Measurements from ENCODE around the gene GMDS. TPM values are rescaled to one million over a fixed set of nuclear protein-coding genes. Genes with fewer than 3 reads are reported as not detected.

The GMDS gene
- total RNA-seq, 2 experiments from 2014 or later = 36.6 to 42.8 TPM

DNA sequence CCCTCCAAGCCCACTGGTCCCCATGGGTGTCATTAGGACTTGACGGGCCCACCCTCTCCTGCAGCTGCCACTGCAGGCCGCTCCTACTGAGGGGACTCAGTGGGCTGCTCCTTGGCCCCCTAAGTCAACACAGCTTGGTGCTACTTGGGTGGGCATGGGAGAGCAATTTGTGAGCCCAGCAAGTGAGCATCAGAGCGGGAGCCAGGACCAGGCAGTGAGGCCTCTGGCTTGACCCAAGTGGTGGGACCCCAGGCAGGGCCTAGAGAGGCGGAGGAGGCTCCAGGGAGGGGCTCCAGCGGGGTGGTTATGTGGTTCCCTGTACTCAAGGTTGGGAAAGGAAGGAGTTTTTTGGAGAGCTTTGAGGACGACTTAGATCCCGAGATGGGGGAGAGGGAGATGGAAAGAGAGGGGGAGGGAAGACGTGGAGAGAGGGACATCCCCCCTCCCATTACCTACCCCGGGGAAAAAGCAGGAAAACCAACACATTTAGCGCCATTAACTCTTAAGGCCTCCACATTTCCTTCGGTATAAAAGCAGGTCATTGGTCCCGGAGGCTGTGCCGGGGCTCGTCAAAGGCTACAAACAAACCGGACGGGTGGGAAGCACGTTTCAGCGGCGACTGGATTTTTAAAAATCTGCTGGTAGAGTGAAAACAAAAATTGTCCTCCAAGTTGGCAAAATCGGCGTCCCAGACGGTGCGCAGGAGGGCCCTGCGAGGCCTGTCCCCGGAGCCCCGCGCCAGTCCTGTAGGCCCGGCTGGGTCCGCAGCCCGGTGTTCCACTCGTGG lies 626.9 kb downstream of the GMDS start:
- H3K27me3 Mint-ChIP-seq = peaks cover 59% of the 10 kb centered on the region
- ChIA-PET POLR2A (no interaction called here), CTCF (interaction anchor here (1.9 kb wide), 1 partner anchor 8 kb away, joined by 7 read pairs; no protein-coding TSS in a partner anchor)
- H3K4me1 Mint-ChIP-seq (ENCODE audit: low read depth) = no peaks in the 10 kb centered on the region
- intact Hi-C loops (cut with micrococcal nuclease) = no loop called here
- DNase-seq (no peak), ATAC-seq (no peak)
- no peak overlapping the region for H3K27ac Mint-ChIP-seq
- H3K4me3 Mint-ChIP-seq = no peak overlapping the region
- peaks cover 15% of the 10 kb centered on the region for H3K36me3 Mint-ChIP-seq (ENCODE audit: low read depth)
- TF ChIP-seq, protein P1, sequence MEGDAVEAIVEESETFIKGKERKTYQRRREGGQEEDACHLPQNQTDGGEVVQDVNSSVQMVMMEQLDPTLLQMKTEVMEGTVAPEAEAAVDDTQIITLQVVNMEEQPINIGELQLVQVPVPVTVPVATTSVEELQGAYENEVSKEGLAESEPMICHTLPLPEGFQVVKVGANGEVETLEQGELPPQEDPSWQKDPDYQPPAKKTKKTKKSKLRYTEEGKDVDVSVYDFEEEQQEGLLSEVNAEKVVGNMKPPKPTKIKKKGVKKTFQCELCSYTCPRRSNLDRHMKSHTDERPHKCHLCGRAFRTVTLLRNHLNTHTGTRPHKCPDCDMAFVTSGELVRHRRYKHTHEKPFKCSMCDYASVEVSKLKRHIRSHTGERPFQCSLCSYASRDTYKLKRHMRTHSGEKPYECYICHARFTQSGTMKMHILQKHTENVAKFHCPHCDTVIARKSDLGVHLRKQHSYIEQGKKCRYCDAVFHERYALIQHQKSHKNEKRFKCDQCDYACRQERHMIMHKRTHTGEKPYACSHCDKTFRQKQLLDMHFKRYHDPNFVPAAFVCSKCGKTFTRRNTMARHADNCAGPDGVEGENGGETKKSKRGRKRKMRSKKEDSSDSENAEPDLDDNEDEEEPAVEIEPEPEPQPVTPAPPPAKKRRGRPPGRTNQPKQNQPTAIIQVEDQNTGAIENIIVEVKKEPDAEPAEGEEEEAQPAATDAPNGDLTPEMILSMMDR (IDR thresholded peaks at IDR 0.05) = no peak
- no peaks in the 10 kb centered on the region for H3K9me3 Mint-ChIP-seq

- no peak overlapping the region for H3K27ac Mint-ChIP-seq
These were observed 627.7 kb downstream of the GMDS start for GRCh38 chr6:1617466-1618310.

DNA sequence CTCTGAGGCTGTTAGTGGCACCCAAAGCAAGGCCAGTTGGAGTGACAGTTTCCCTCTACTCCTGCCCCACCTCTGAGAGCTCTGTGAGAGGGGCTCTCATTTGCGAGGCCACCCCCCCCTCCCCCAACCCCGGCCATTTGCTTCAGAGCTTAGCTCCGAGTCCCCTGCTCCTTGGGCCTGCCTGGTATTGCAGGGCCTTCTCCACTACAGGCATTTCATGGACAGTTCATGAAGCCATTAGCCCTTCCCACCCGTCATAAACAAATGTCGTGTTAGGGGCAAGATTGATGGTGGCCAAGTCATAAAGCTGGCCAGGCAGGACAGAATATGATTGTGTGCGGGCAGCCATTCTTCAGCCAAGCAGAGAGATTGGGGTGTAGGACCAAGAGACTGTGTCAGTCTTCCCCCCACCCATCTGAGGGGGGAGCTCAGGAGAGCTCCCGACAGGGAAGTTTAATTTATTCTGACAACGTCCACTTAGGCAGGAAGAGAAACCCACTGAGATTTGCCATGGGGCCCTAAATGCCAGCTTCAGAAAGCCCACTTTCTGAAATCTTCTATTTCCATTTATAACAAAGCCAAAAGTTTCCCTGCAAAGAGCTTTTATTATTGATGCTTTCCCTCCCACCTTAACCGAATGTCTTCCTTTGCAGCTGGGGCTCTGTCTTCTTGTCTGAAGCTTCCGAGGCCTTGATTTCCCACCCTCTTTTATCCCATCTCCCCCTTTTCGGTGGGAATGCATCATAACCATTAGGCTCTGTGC lies 628.5 kb downstream of the GMDS start:
- Mint-ChIP-seq H3K27ac (no peak overlapping the region), H3K27me3 (peaks cover 58% of the 10 kb centered on the region), H3K9me3 (no peaks in the 10 kb centered on the region), H3K4me3 (no peak overlapping the region), H3K36me3 (ENCODE audit: low read depth) (peaks cover under 1% of the 10 kb centered on the region), H3K4me1 (ENCODE audit: low read depth) (peaks cover 5% of the 10 kb centered on the region)
- ChIA-PET CTCF (interaction anchor here (1.1 to 1.9 kb wide), 3 partner anchors 9 to 1018 kb away, joined by 3 to 7 read pairs (median 4); no protein-coding TSS in a partner anchor), POLR2A (no interaction called here)
- ATAC-seq = no peak
- no peak for DNase-seq
- intact Hi-C loops (cut with micrococcal nuclease) = no loop called here
- TF ChIP-seq, protein P1 (IDR thresholded peaks at IDR 0.05) = no peak

More at GRCh38 chr6:1617466-1618310, 627.7 kb downstream of the GMDS start:
- CTCF ChIA-PET = interaction anchor here (1.1 to 1.9 kb wide), 2 partner anchors 9 to 1017 kb away, joined by 3 to 7 read pairs; no protein-coding TSS in a partner anchor
- POLR2A ChIA-PET = no interaction called here
- Mint-ChIP-seq H3K9me3 (no peaks in the 10 kb centered on the region), H3K4me3 (no peak overlapping the region), H3K36me3 (ENCODE audit: low read depth) (peaks cover 7% of the 10 kb centered on the region), H3K4me1 (ENCODE audit: low read depth) (no peaks in the 10 kb centered on the region), H3K27me3 (peaks cover 58% of the 10 kb centered on the region)
- ATAC-seq = no peak
- TF ChIP-seq, protein P1 (IDR thresholded peaks at IDR 0.05) = no peak
- no peak for DNase-seq
- intact Hi-C loops (cut with micrococcal nuclease) = no loop called here

GRCh38 chr6:1615853-1616420 lies 629.5 kb downstream of the GMDS start:
- peaks cover 53% of the 10 kb centered on the region for H3K27me3 Mint-ChIP-seq
- CTCF ChIA-PET = interaction anchor here (0.8 to 2.5 kb wide), 5 partner anchors 9 to 1019 kb away, joined by 3 to 8 read pairs (median 3); no protein-coding TSS in a partner anchor
- intact Hi-C loops (cut with micrococcal nuclease) = no loop called here

More at GRCh38 chr6:1615853-1616420, 629.5 kb downstream of the GMDS start:
- TF ChIP-seq, protein P1 (IDR thresholded peaks at IDR 0.05) = no peak
- DNase-seq (no peak), ATAC-seq (no peak)
- POLR2A ChIA-PET = no interaction called here
- H3K4me1 Mint-ChIP-seq (ENCODE audit: low read depth) = peaks cover 6% of the 10 kb centered on the region
- no peak overlapping the region for H3K4me3 Mint-ChIP-seq
- no peak overlapping the region for H3K27ac Mint-ChIP-seq
- H3K9me3 Mint-ChIP-seq = no peaks in the 10 kb centered on the region
- H3K36me3 Mint-ChIP-seq (ENCODE audit: low read depth) = no peaks in the 10 kb centered on the region
